Endothelial cell of umbilical vein (primary cell): Measurements from ENCODE around the gene GBP5. TPM values are rescaled to one million over a fixed set of nuclear protein-coding genes. Genes with fewer than 3 reads are reported as not detected.

ENCODE experiments used
- BruUV-seq: library from RNA; stranded (reverse); fragments of 400-500 nt; replicated peaks from 2 replicates; lab custom pipeline; 2021; lab: Mats Ljungman, UMichigan
- CTCF ChIA-PET: fragments of 300-600, 350-600 bp; sonication (Branson Sonifier 250); formaldehyde crosslinking; loops from one replicate; lab custom pipeline; 2021; ENCODE audit warnings: antibody characterized with exemption, inconsistent platforms; lab: Charles Lee
- POLR2A ChIA-PET: fragments of 300-600, 350-600 bp; sonication (Branson Sonifier 250); formaldehyde crosslinking; loops from one replicate; lab custom pipeline; 2021; ENCODE audit warnings: antibody characterized with exemption, inconsistent platforms; lab: Charles Lee
- DNase-seq: peaks from one replicate; pipeline ENCODE4 v3.0.0-alpha.2; 2011; ENCODE audit warnings: low read depth, low spot score
- FAIRE-seq: peaks from 2 replicates; lab custom pipeline; 2011; peaks lifted over from hg19 to GRCh38; lab: Jason Lieb, UNC
- H2AFZ ChIP-seq: 2 replicates; pipeline ENCODE4 v1.6.0; 2012; ENCODE audit warnings: low read depth, low read length, control low read depth, inconsistent platforms
- H3K27ac ChIP-seq: 2 replicates; pipeline ENCODE4 v1.5.1; 2011; ENCODE audit warnings: low read depth, mild to moderate bottlenecking, control low read depth, low read length, moderate library complexity; ENCODE audit not compliant: insufficient read depth
- H3K27me3 ChIP-seq, 2 experiments: 2 replicates each; pipeline versions ENCODE4 v1.6.0 to v1.6.1; 2011; ENCODE audit warnings: low read length in 2 of 2, mixed read lengths in 1 of 2; ENCODE audit not compliant: control insufficient read depth in 2 of 2, insufficient read depth in 2 of 2
- H3K36me3 ChIP-seq, 2 experiments: 2 replicates in 1 of 2; 3 replicates in 1 of 2; pipeline ENCODE4 v1.5.1; 2011; ENCODE audit warnings: low read length in 2 of 2, mild to moderate bottlenecking in 1 of 2, moderate library complexity in 1 of 2; ENCODE audit not compliant: control insufficient read depth in 2 of 2, insufficient read depth in 2 of 2; ENCODE audit errors: extremely low read depth in 1 of 2
- H3K4me1 ChIP-seq: 3 replicates; pipeline ENCODE4 v1.5.1; 2011; ENCODE audit warnings: mild to moderate bottlenecking, low read length; ENCODE audit not compliant: control insufficient read depth, insufficient read depth; ENCODE audit errors: extremely low read depth
- H3K4me2 ChIP-seq: 2 replicates; pipeline ENCODE4 v1.6.1; 2011; ENCODE audit warnings: low read length, control low read depth, mixed read lengths; ENCODE audit not compliant: insufficient read depth
- H3K4me3 ChIP-seq, 3 experiments: fragments of 200-600 bp in 1 of 3; sonication (generic), shearing (Covaris generic) in 1 of 3; replicated peaks in 1 of 3; 2 replicates each; pipeline ENCODE4 v1.5.1; 2011 to 2016; ENCODE audit warnings: control low read depth in 3 of 3, low read length in 3 of 3, mild to moderate bottlenecking in 2 of 3, inconsistent platforms in 1 of 3, low read depth in 1 of 3, moderate library complexity in 1 of 3; ENCODE audit not compliant: insufficient read depth in 1 of 3
- H3K79me2 ChIP-seq: 2 replicates; pipeline ENCODE4 v1.6.0; 2012; ENCODE audit warnings: low read length, inconsistent platforms; ENCODE audit not compliant: control insufficient read depth, insufficient read depth
- H3K9ac ChIP-seq: replicated peaks from 2 replicates; pipeline ENCODE3; 2011; ENCODE audit warnings: low read length, control low read depth; ENCODE audit not compliant: insufficient read depth; ENCODE audit errors: extremely low read depth
- H3K9me1 ChIP-seq: replicated peaks from 3 replicates; pipeline ENCODE4 v1.6.0; 2011; ENCODE audit warnings: mild to moderate bottlenecking, low read length; ENCODE audit not compliant: control insufficient read depth, insufficient read depth; ENCODE audit errors: extremely low read depth
- H3K9me3 ChIP-seq: replicated peaks from 2 replicates; pipeline ENCODE4 v1.5.1; 2012; ENCODE audit warnings: low read length, inconsistent platforms; ENCODE audit not compliant: control insufficient read depth, insufficient read depth
- H4K20me1 ChIP-seq: replicated peaks from 2 replicates; pipeline ENCODE3; 2011; ENCODE audit warnings: mild to moderate bottlenecking, low read length; ENCODE audit not compliant: control insufficient read depth, insufficient read depth; ENCODE audit errors: extremely low read depth
- CTCF ChIP-seq, 2 donors: IDR thresholded peaks; 1 replicate in 1 of 2; 2 replicates in 1 of 2; pipeline ENCODE4 v1.5.1; 2011; ENCODE audit warnings: low read length in 2 of 2, mild to moderate bottlenecking in 2 of 2, moderate library complexity in 2 of 2, control low read depth in 1 of 2, inconsistent platforms in 1 of 2, low read depth in 1 of 2; ENCODE audit not compliant: insufficient read depth in 1 of 2; ENCODE audit errors: extremely low read depth in 1 of 2
- EZH2 ChIP-seq: IDR thresholded peaks from 2 replicates; pipeline ENCODE4 v1.6.1; 2012; ENCODE audit warnings: borderline replicate concordance, low read depth, mild to moderate bottlenecking, moderate library complexity, low read length, inconsistent platforms; ENCODE audit not compliant: severe bottlenecking
- FOS ChIP-seq: IDR thresholded peaks from 2 replicates; pipeline ENCODE4 v1.6.1; 2011; ENCODE audit warnings: mild to moderate bottlenecking, low read length, moderate library complexity, borderline replicate concordance; ENCODE audit not compliant: insufficient read depth
- GATA2 ChIP-seq: IDR thresholded peaks from 2 replicates; pipeline ENCODE4 v1.7.0; 2011; ENCODE audit warnings: low read depth, mild to moderate bottlenecking, moderate library complexity, mixed read lengths, low read length; ENCODE audit not compliant: insufficient read length, insufficient read depth
- JUN ChIP-seq: IDR thresholded peaks from 2 replicates; pipeline ENCODE4 v1.6.1; 2011; ENCODE audit warnings: borderline replicate concordance, low read depth; ENCODE audit not compliant: insufficient read length, insufficient read depth
- MAX ChIP-seq: IDR thresholded peaks from 2 replicates; pipeline ENCODE4 v1.6.1; 2011; ENCODE audit not compliant: insufficient read depth, insufficient read length
- MYC ChIP-seq: IDR thresholded peaks from one replicate; pipeline ENCODE4 v1.6.1; 2011; ENCODE audit warnings: mild to moderate bottlenecking, low read depth, low read length
- POLR2A ChIP-seq: IDR thresholded peaks from 2 replicates; pipeline ENCODE4 v1.6.1; 2012; ENCODE audit warnings: low read depth, mild to moderate bottlenecking, control low read depth, low read length
- POLR2AphosphoS5 ChIP-seq: IDR thresholded peaks from 2 replicates; pipeline ENCODE4 v1.6.1; 2012; ENCODE audit warnings: low read depth, mild to moderate bottlenecking, control low read depth, low read length, moderate library complexity; ENCODE audit not compliant: insufficient read depth
- dilution Hi-C: fragments of 300-500 bp; cut with MboI; formaldehyde crosslinking; loops from one replicate; pipeline ENCODE4 v1.15.0; 2019; ENCODE audit warnings: low sequenced_read_pairs; ENCODE audit not compliant: extremely low pct_ligation_motif_present
- intact Hi-C: fragments of 100-400 bp; cut with micrococcal nuclease; formaldehyde crosslinking; loops from one replicate; pipeline ENCODE4 v1.10.0; 2022
- polyA plus RNA-seq, 4 experiments: library from polyadenylated mRNA; depleted of rRNA in 3 of 4; stranded (reverse) in 3 of 4; unstranded in 1 of 4; fragments of >200 nt; gene quantifications; 2 replicates each; pipeline versions ENCODE4 v1.2.1 to v1.2.3, GENCODE V29; 2011 to 2012; ENCODE audit warnings: missing spikeins in 1 of 4
- total RNA-seq: library from RNA; stranded (reverse); gene quantifications from 2 replicates; pipeline ENCODE4 v1.2.3, GENCODE V29; 2021

Gene GBP5
- total and polyA plus RNA-seq, 2 donors (not counting 3 experiments of a cell fraction or from before 2014, with no cell fraction given) = 0.31 TPM; not detected in 1

GRCh38 chr1:89287181-89288050 is 14.8 kb upstream of the GBP5 start:
- intact Hi-C loops = no loop called here
- no peaks in the 10 kb centered on the region for H3K27me3 ChIP-seq
- no peak overlapping the region for H3K4me3 ChIP-seq
- no peaks in the 10 kb centered on the region for H3K4me1 ChIP-seq
- dilution Hi-C loops = no loop called here
- FAIRE-seq (no peak), DNase-seq (no peak)
- H3K9me3 ChIP-seq = no peaks in the 10 kb centered on the region
- H3K79me2 ChIP-seq = no peaks in the 10 kb centered on the region
- no peaks in the 10 kb centered on the region for H3K9me1 ChIP-seq
- BruUV-seq = no TSS peak
- no peak overlapping the region for H3K27ac ChIP-seq
- H4K20me1 ChIP-seq = no peaks in the 10 kb centered on the region
- H3K36me3 ChIP-seq = no peaks in the 10 kb centered on the region
- H3K4me2 ChIP-seq = no peak overlapping the region
- no peak overlapping the region for H2AFZ ChIP-seq
- ChIA-PET POLR2A (no interaction called here), CTCF (no interaction called here)
- no peak overlapping the region for H3K9ac ChIP-seq
- TF ChIP-seq EZH2 (no peak), MYC (no peak), POLR2AphosphoS5 (no peak), MAX (no peak), CTCF (IDR thresholded peaks at IDR 0.05; ENCODE audit: extremely low read depth in 1 of 2, insufficient read depth in 1 of 2, low read depth in 1 of 2, low read length in 2 of 2) (no peak), FOS (no peak), POLR2A (no peak), JUN (no peak), GATA2 (no peak)
